Endothelial cell (in vitro differentiated cells): ENCODE results near the gene KCNH5. TPM values are rescaled to one million over a fixed set of nuclear protein-coding genes. Genes with fewer than 3 reads are reported as not detected.

ENCODE experiments used
- DNase-seq: peaks from one replicate; pipeline ENCODE4 v3.0.0; 2021; ENCODE audit warnings: low spot score
- H3K27ac Mint-ChIP-seq: one replicate; pipeline ENCODE4 v1.8.0; 2021; ENCODE audit warnings: mixed read lengths, inconsistent platforms; ENCODE audit not compliant: unreplicated experiment
- H3K27me3 Mint-ChIP-seq: one replicate; pipeline ENCODE4 v1.8.0; 2021; ENCODE audit warnings: mild to moderate bottlenecking, moderate library complexity, mixed read lengths, inconsistent platforms; ENCODE audit not compliant: unreplicated experiment
- H3K36me3 Mint-ChIP-seq: one replicate; pipeline ENCODE4 v1.8.0; 2021; ENCODE audit warnings: mild to moderate bottlenecking, low read depth, mixed read lengths, inconsistent platforms; ENCODE audit not compliant: unreplicated experiment
- H3K4me1 Mint-ChIP-seq: one replicate; pipeline ENCODE4 v1.8.0; 2021; ENCODE audit warnings: mild to moderate bottlenecking, mixed read lengths, inconsistent platforms; ENCODE audit not compliant: unreplicated experiment
- H3K4me3 Mint-ChIP-seq: one replicate; pipeline ENCODE4 v1.8.0; 2021; ENCODE audit warnings: mild to moderate bottlenecking, mixed read lengths, inconsistent platforms; ENCODE audit not compliant: unreplicated experiment
- H3K9me3 Mint-ChIP-seq: one replicate; pipeline ENCODE4 v1.8.0; 2021; ENCODE audit warnings: mixed read lengths, inconsistent platforms; ENCODE audit not compliant: unreplicated experiment
- total RNA-seq: library from RNA; stranded (reverse); fragmentation: NEBNext Ultra II Directional; extraction: Animal tissue kit (Norgen Biotek cat#: 25700); gene quantifications from one replicate; pipeline ENCODE4 v1.2.1, GENCODE V29; 2021; ENCODE audit not compliant: unreplicated experiment
- TF ChIP-seq, protein P1 (sequence below): fragments of 200-600 bp; sonication (generic); IDR thresholded peaks from one replicate; pipeline ENCODE4 v1.5.0; 2021; ENCODE audit warnings: antibody characterized with exemption; ENCODE audit not compliant: unreplicated experiment

Gene KCNH5
- total RNA-seq, 1 donor from 2014 or later, result 0.13 TPM

DNA sequence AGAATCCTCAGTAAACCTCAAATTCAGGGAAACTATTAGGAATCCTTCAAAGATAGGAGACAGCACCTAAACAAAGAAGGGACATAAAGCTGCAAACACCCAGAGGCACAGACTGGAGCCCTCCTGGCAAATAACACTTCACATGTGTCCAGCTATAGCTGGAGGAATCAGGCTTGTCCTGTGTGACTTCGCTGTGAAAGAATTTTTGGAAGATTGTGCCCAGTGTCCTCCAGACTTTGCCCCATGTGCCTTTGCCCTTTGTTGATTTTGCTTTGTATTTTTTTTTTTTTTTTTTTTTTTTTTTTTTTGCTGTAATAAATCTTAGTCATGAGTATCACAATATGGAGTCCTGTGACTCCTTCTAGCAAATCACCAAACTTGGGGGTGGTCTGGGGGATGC is 136.8 kb downstream of the KCNH5 start:
- TF ChIP-seq, protein P1, sequence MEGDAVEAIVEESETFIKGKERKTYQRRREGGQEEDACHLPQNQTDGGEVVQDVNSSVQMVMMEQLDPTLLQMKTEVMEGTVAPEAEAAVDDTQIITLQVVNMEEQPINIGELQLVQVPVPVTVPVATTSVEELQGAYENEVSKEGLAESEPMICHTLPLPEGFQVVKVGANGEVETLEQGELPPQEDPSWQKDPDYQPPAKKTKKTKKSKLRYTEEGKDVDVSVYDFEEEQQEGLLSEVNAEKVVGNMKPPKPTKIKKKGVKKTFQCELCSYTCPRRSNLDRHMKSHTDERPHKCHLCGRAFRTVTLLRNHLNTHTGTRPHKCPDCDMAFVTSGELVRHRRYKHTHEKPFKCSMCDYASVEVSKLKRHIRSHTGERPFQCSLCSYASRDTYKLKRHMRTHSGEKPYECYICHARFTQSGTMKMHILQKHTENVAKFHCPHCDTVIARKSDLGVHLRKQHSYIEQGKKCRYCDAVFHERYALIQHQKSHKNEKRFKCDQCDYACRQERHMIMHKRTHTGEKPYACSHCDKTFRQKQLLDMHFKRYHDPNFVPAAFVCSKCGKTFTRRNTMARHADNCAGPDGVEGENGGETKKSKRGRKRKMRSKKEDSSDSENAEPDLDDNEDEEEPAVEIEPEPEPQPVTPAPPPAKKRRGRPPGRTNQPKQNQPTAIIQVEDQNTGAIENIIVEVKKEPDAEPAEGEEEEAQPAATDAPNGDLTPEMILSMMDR, result no peak
- no peak overlapping the region for H3K27ac Mint-ChIP-seq
- H3K4me3 Mint-ChIP-seq, result no peak overlapping the region
- H3K27me3 Mint-ChIP-seq, result no peaks in the 10 kb centered on the region
- no peaks in the 10 kb centered on the region for H3K9me3 Mint-ChIP-seq
- peaks cover 9% of the 10 kb centered on the region for H3K4me1 Mint-ChIP-seq
- H3K36me3 Mint-ChIP-seq, result no peaks in the 10 kb centered on the region
- DNase-seq, result no peak

DNA sequence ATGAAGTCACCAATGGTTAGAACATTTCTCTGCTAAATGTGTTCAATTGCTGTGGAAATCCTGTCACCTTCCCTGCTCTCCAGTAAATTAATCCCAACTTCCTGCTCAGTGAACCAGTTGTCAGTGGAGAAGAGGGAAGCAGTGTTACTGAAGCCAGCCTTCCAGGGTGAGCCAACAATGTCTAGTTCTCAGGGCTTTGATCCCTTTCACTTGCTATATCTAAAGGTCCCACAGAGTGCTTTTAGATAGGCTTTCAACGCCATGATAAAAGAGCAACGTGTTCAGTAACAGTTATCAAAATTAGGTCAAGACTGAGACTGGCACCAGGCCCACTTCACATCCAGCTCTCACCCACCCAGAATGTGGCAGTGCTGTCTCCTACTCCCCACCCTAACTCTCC is 139.7 kb downstream of the KCNH5 start:
- Mint-ChIP-seq H3K36me3 (no peaks in the 10 kb centered on the region), H3K9me3 (no peaks in the 10 kb centered on the region), H3K4me1 (peaks cover 9% of the 10 kb centered on the region), H3K4me3 (no peak overlapping the region), H3K27me3 (no peaks in the 10 kb centered on the region), H3K27ac (no peak overlapping the region)
- TF ChIP-seq, protein P1, result no peak
- no peak for DNase-seq

DNA sequence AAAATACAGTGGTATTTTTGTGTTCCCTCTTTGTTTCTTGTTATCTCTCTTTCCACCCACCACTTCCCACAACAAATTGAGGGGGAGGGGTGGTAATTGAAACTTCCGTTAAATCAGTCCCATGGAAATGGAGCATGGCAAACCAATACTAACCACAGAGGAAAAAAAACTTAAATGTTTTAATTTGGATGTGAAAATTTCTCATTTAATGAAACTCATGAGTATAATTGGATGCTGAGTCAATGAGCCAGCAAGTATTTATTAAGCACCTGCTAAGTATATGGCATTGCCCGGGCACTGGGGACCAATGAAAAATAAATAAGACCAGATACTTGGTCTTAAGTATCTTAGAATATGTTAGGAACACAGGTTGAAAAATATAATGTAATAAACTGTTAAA is 147.5 kb downstream of the KCNH5 start:
- H3K4me1 Mint-ChIP-seq, result no peaks in the 10 kb centered on the region
- H3K27me3 Mint-ChIP-seq, result no peaks in the 10 kb centered on the region
- no peak for DNase-seq
- H3K9me3 Mint-ChIP-seq, result no peaks in the 10 kb centered on the region
- no peak overlapping the region for H3K4me3 Mint-ChIP-seq
- TF ChIP-seq, protein P1, result no peak
- no peaks in the 10 kb centered on the region for H3K36me3 Mint-ChIP-seq
- H3K27ac Mint-ChIP-seq, result no peak overlapping the region

DNA sequence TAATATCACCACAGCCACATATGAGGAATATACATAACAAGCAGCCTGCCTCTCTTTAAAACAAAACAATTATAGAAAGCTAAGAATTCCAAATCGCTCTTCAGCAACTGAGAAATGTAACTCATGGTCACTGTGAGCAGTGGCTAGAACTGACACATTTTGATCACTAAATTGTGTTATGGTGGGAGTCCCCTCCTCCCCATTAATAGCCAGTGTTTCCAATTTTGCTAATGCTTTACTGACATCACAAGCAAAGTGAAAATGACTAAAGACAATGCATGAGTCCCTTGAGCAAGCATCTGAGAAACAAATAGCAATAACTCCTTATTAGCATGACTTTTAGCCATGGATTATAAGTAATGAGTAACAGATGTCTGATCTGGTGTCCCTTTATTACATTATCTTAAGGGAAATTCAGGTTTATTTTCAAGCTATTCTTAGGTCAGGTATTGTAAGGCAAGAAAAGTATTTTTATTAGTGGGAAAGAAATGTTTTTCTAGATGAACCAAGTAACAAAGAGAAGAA is 148.3 kb downstream of the KCNH5 start:
- TF ChIP-seq, protein P1, result no peak
- no peaks in the 10 kb centered on the region for H3K4me1 Mint-ChIP-seq
- no peak for DNase-seq
- no peaks in the 10 kb centered on the region for H3K9me3 Mint-ChIP-seq
- no peaks in the 10 kb centered on the region for H3K36me3 Mint-ChIP-seq
- no peak overlapping the region for H3K27ac Mint-ChIP-seq
- H3K27me3 Mint-ChIP-seq, result no peaks in the 10 kb centered on the region
- no peak overlapping the region for H3K4me3 Mint-ChIP-seq

DNA sequence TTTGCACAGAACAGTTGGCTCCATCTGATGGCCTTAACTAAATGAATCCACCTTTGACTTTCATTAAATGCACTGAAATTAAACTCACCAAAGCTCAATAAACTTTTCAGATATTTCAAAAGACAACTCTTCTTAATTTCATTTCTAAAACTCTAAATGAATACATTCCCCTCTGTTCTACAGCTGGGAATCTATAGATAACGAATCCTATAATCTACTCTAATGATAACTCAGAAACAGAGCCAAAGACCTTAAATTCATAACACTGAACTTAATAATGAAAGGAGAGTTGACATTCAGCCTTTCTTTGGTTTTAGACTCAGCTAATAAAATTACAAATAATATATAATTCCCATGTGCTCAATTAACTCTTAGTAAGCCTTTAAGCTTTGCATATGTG is 150.5 kb downstream of the KCNH5 start:
- Mint-ChIP-seq H3K36me3 (no peaks in the 10 kb centered on the region), H3K27me3 (no peaks in the 10 kb centered on the region), H3K4me1 (no peaks in the 10 kb centered on the region), H3K27ac (no peak overlapping the region), H3K4me3 (no peak overlapping the region), H3K9me3 (no peaks in the 10 kb centered on the region)
- no peak for DNase-seq
- TF ChIP-seq, protein P1, result no peak
